ENCODE data around the gene DOP1A. TPM values are rescaled to one million over a fixed set of nuclear protein-coding genes. Genes with fewer than 3 reads are reported as not detected.

DOP1A gene, protein sequence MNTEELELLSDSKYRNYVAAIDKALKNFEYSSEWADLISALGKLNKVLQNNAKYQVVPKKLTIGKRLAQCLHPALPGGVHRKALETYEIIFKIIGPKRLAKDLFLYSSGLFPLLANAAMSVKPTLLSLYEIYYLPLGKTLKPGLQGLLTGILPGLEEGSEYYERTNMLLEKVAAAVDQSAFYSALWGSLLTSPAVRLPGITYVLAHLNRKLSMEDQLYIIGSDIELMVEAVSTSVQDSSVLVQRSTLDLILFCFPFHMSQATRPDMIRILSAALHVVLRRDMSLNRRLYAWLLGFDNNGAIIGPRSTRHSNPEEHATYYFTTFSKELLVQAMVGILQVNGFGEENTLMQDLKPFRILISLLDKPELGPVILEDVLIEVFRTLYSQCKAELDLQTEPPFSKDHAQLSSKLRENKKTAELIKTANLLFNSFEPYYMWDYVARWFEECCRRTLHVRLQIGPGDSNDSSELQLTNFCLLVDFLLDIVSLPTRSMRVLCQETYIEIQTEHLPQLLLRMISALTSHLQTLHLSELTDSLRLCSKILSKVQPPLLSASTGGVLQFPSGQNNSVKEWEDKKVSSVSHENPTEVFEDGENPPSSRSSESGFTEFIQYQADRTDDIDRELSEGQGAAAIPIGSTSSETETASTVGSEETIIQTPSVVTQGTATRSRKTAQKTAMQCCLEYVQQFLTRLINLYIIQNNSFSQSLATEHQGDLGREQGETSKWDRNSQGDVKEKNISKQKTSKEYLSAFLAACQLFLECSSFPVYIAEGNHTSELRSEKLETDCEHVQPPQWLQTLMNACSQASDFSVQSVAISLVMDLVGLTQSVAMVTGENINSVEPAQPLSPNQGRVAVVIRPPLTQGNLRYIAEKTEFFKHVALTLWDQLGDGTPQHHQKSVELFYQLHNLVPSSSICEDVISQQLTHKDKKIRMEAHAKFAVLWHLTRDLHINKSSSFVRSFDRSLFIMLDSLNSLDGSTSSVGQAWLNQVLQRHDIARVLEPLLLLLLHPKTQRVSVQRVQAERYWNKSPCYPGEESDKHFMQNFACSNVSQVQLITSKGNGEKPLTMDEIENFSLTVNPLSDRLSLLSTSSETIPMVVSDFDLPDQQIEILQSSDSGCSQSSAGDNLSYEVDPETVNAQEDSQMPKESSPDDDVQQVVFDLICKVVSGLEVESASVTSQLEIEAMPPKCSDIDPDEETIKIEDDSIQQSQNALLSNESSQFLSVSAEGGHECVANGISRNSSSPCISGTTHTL (N-terminal part only)
- total RNA-seq (31.6 TPM), polyA plus RNA-seq (ENCODE audit: insufficient read depth, low read depth, low replicate concordance) (5.1 TPM)
- long read RNA-seq, donor 1: 0 reads
- long read RNA-seq, donor 2, partial matches to known transcripts: 8 of 8 reads
- long read RNA-seq, donor 2, other reads (novel, unspliced or antisense): 0 of 8 reads
- long read RNA-seq, donor 3, partial matches to known transcripts: 14 of 19 reads
- long read RNA-seq, donor 3, other reads (novel, unspliced or antisense): 5 of 19 reads
- long read RNA-seq, donor 4: 0 reads
- long read RNA-seq, donor 5: 0 reads
- long read RNA-seq, donor 6, partial matches to known transcripts: 7 of 7 reads
- long read RNA-seq, donor 6, other reads (novel, unspliced or antisense): 0 of 7 reads
- long read RNA-seq, donor 7, partial matches to known transcripts: 0 of 4 reads
- long read RNA-seq, donor 7, other reads (novel, unspliced or antisense): 4 of 4 reads
- long read RNA-seq, donor 8, partial matches to known transcripts: 6 of 6 reads
- long read RNA-seq, donor 8, other reads (novel, unspliced or antisense): 0 of 6 reads
- long read RNA-seq, donor 9: 0 reads
- long read RNA-seq, donor 10, partial matches to known transcripts: 14 of 14 reads
- long read RNA-seq, donor 10, other reads (novel, unspliced or antisense): 0 of 14 reads

DNA sequence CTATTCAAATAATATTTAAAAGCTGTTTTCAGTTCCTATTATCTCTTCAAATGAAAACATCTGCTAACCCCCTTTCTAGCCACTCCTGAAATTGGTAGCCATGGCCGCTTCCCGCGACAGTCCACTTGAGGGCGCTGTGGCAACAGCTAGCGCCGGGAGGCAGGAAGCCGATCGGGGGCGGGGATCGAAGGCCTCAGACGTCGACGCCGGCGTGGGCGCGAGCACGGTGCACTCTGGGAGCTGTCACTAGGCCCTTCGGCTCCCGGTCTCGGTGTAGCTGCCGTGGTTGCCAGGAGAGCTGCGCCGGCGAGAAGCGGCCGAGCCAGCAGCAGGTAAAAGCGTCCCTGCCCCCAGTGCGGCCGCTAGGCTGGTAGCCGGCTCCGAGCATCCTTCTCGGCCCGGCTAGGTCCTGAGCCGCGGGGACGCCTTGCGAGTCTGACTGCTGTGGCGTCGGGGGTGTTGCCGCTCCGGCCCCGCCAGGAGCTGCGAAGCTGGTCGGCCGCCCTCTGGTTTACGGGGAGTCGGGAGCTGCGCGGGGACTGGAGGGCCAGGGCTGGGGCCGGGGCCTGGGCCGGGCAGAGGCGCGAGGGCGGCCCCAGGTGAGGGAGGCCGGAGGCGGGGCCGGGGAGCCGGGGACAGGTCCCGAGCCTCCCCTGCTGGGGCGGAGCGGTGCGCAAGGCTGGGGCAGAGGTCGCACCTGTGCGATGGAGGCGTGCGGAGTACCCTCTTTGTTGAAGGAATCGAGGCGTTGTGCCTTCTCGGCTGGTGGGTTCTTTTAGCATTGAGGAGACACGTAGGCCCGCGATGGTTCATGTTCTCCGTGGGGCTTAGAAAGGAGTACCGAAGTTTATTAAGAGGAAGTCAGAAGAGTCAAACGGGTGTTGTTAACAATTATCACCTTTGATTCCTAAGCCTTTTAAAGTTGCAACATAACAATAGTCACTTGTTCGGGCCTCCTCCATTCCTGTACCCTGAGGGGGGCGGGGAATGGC lies at the start of gene DOP1A:
Gene DOP1A, plus strand, starts transcription at position 224 of the 992 bp plus-strand sequence. CDS start 29,307 bp downstream, outside the sequence.
- peak within 1 kb of the TSS; percentile 87 to 94 (median 90) for H3K4me3 ChIP-seq (ENCODE audit: low read length in 3 of 3)
- FAIRE-seq: peak; percentile 64
- peak within 1 kb of the TSS; percentile 85 to 89 for H3K27ac ChIP-seq (ENCODE audit: low read depth in 2 of 2, low read length in 2 of 2)
- peaks cover 4 to 11% (median 9%) of the 10 kb centered on the region in 3 donors for H3K4me1 ChIP-seq (ENCODE audit: control insufficient read depth in 2 of 3, insufficient read depth in 2 of 3, low read depth in 1 of 3, low read length in 3 of 3)
- no peaks in the 10 kb centered on the region for H3K27me3 ChIP-seq (ENCODE audit: control insufficient read depth, insufficient read depth, low read length)
- peak within 1 kb of the TSS; percentile 80 to 98 (median 84) for H3K9ac ChIP-seq (ENCODE audit: low read length in 3 of 3)
- TF ChIP-seq, protein P1, sequence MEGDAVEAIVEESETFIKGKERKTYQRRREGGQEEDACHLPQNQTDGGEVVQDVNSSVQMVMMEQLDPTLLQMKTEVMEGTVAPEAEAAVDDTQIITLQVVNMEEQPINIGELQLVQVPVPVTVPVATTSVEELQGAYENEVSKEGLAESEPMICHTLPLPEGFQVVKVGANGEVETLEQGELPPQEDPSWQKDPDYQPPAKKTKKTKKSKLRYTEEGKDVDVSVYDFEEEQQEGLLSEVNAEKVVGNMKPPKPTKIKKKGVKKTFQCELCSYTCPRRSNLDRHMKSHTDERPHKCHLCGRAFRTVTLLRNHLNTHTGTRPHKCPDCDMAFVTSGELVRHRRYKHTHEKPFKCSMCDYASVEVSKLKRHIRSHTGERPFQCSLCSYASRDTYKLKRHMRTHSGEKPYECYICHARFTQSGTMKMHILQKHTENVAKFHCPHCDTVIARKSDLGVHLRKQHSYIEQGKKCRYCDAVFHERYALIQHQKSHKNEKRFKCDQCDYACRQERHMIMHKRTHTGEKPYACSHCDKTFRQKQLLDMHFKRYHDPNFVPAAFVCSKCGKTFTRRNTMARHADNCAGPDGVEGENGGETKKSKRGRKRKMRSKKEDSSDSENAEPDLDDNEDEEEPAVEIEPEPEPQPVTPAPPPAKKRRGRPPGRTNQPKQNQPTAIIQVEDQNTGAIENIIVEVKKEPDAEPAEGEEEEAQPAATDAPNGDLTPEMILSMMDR (IDR thresholded peaks at IDR 0.05; ENCODE audit: borderline replicate concordance, extremely low read depth, insufficient read depth): peak; percentile 98
- DNase-seq: peak; percentile 96 to 99 (median 97)
- intact Hi-C loops (cut with DNase I): no loop called here
- H3K36me3 ChIP-seq (ENCODE audit: control insufficient read depth in 2 of 3, insufficient read depth in 3 of 3, low read length in 3 of 3): no peaks in the 10 kb centered on the region
- H3K9me3 ChIP-seq (ENCODE audit: control insufficient read depth in 2 of 3, insufficient read depth in 1 of 3, low read length in 3 of 3): no peaks in the 10 kb centered on the region

DNA sequence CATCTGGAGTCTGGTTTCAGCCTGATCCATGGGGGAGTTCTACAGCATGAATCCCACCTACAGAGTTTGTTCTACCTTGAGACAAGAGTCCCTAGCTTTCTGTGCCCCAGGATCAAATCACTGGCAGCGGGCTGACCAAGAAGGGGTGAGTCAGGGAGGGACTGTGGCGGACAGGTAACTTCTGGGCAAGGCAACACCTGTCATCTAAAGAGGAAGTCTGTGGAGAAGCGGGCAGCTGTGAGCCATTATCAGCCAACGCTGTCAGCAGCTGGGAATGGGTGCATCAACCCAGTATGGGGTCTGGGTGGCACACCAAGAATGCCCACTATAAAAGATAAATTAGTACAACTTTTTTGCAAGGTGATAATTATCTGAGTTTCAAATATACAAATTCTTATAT lies 47.7 kb upstream of the DOP1A start:
- intact Hi-C loops (cut with DNase I): no loop called here
- Histone ChIP-seq H3K9ac (ENCODE audit: low read length in 3 of 3) (no peak overlapping the region), H3K36me3 (ENCODE audit: control insufficient read depth in 2 of 3, insufficient read depth in 3 of 3, low read length in 3 of 3) (peaks cover 0 to 4% (median 4%) of the 10 kb centered on the region in 3 donors), H3K27ac (ENCODE audit: low read depth in 2 of 2, low read length in 2 of 2) (no peak overlapping the region), H3K4me1 (ENCODE audit: control insufficient read depth in 2 of 3, insufficient read depth in 2 of 3, low read depth in 1 of 3, low read length in 3 of 3) (no peaks in the 10 kb centered on the region), H3K9me3 (ENCODE audit: control insufficient read depth in 2 of 3, insufficient read depth in 1 of 3, low read length in 3 of 3) (no peaks in the 10 kb centered on the region), H3K27me3 (ENCODE audit: control insufficient read depth, insufficient read depth, low read length) (no peaks in the 10 kb centered on the region), H3K4me3 (ENCODE audit: low read length in 3 of 3) (no peak overlapping the region)
- TF ChIP-seq, protein P1 (IDR thresholded peaks at IDR 0.05; ENCODE audit: borderline replicate concordance, extremely low read depth, insufficient read depth): no peak
- DNase-seq (no peak), FAIRE-seq (no peak)
